Ovary (tissue), 9 donors: Measurements from ENCODE around the gene C2CD4A. TPM values are rescaled to one million over a fixed set of nuclear protein-coding genes. Genes with fewer than 3 reads are reported as not detected.
A peak's percentile ranks its signal among the peaks of the same experiment; 100 is the strongest.

Experiments
- DNase-seq, 5 donors: peaks; one replicate each; pipeline ENCODE4 v3.0.0-alpha.2; 2019 to 2020
- H3K27ac ChIP-seq, 2 donors: fragments of 200-600 bp; one replicate each; pipeline versions ENCODE4 v1.5.1 to v1.8.0; 2019 to 2022
- H3K27me3 ChIP-seq: fragments of 200-600 bp; one replicate; pipeline ENCODE4 v1.8.0; 2022
- H3K36me3 ChIP-seq: fragments of 200-600 bp; sonication (generic); one replicate; pipeline ENCODE4 v1.5.1; 2019
- H3K4me1 ChIP-seq: one replicate; pipeline ENCODE4 v1.8.1; 2013; ENCODE audit warnings: mild to moderate bottlenecking, moderate library complexity; ENCODE audit not compliant: insufficient read depth
- H3K4me3 ChIP-seq: fragments of 200-600 bp; sonication (generic); one replicate; pipeline ENCODE4 v1.5.1; 2017
- H3K9me3 ChIP-seq, 2 donors: fragments of 200-600 bp in 1 of 2; sonication (generic) in 1 of 2; one replicate each; pipeline versions ENCODE4 v1.5.1 to v1.8.1; 2013 to 2019; ENCODE audit warnings: mild to moderate bottlenecking in 1 of 2, moderate library complexity in 1 of 2
- CTCF ChIP-seq, 3 donors: fragments of 450-650 bp in 2 of 3; fragments of 200-600 bp in 1 of 3; IDR thresholded peaks; one replicate each; pipeline versions ENCODE4 v1.5.1 to v1.8.0; 2016 to 2022; ENCODE audit warnings: antibody characterized with exemption in 3 of 3, mild to moderate bottlenecking in 1 of 3
- EP300 ChIP-seq: sonication (generic); formaldehyde crosslinking; IDR thresholded peaks from one replicate; pipeline ENCODE4 v1.6.1; 2017; ENCODE audit warnings: antibody characterized with exemption
- POLR2A ChIP-seq: fragments of 450-650 bp; IDR thresholded peaks from one replicate; pipeline ENCODE4 v1.6.1; 2017; ENCODE audit warnings: antibody characterized with exemption, mild to moderate bottlenecking, moderate library complexity
- WGBS, 3 donors: extraction: QIAGEN DNeasy Blood & Tissue Kit in 1 of 3; methylation state at CpG; one replicate each; pipeline versions ENCODE4 v1.1.5 to v1.1.7; 2013 to 2017; 5-methylcytosine and 5-hydroxymethylcytosine counted together
- intact Hi-C, 4 donors: fragments of 100-400 bp; cut with DNase I; formaldehyde crosslinking; loops; one replicate each; pipeline versions ENCODE4 v1.11.0 to v1.15.1; 2022 to 2023
- polyA plus RNA-seq, 2 donors: library from polyadenylated mRNA; stranded (reverse); fragments of 200-250 nt in 1 of 2; fragments of 350-450 nt in 1 of 2; fragmentation: Illumina TruSeq in 1 of 2; extraction: RNeasy Lipid Tissue Mini Kit (QIAGEN cat#74804) in 1 of 2; gene quantifications; one replicate each; pipeline ENCODE4 v1.2.3, GENCODE V29; 2013 to 2014
- total RNA-seq, 7 donors: library from RNA; depleted of rRNA in 2 of 7; stranded (reverse); fragments of >200 nt in 2 of 7; fragmentation: NEBNext Ultra II Directional in 3 of 7; extraction: Animal tissue kit (Norgen Biotek cat#: 25700) in 3 of 7; gene quantifications; one replicate each; pipeline versions ENCODE4 v1.1.0 to v1.2.4, GENCODE V29; 2016 to 2023
- donor health status: DM: no; HTN: no; CAD: no; lungs with moderate emphysema.
- donor health status: DM: no; HTN: no; CAD: no.
- donor health status: Bipolar disorder and iron deficiency.
- donor health status: DM: yes; HTN: yes; CAD: no.
- donor health status: DM: no; HTN: no; CAD: no.
- donor health status: DM: yes; HTN: yes; CAD: no.

C2CD4A gene
- total and polyA plus RNA-seq, 9 donors: 0.02 to 0.13 (median 0.12) TPM; not detected in 5

DNA sequence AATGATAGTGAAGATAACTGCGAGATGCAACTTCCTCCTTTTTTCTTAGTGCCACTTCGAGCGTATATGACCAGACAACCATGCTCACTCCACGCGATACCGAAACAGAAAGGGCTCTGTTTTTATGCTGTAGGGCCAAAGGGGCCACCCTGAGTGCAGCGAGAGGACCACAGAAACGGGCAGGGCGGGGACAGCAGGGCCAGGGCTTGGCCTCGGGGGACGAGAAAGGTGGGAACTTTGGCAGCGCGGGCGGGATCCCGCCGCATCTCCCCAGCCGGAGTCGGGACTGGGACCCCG is 7.0 kb upstream of the C2CD4A start:
- H3K36me3 ChIP-seq: no peaks in the 10 kb centered on the region
- TF ChIP-seq EP300 (no peak), POLR2A (no peak), CTCF (IDR thresholded peaks at IDR 0.05) (no peak)
- 0 to 1% (median 1%) methylated on average over 19 of the region's 19 CpGs for WGBS, 3 donors
- no peaks in the 10 kb centered on the region for H3K9me3 ChIP-seq
- peaks cover 5% of the 10 kb centered on the region for H3K4me1 ChIP-seq
- intact Hi-C loops: no loop called here
- H3K4me3 ChIP-seq: peak overlapping the region; percentile 71
- H3K27ac ChIP-seq: peak overlapping the region; percentile 82 to 87
- peak in 4 of 5 donors; percentile 37 to 58 (median 46) for DNase-seq
- no peaks in the 10 kb centered on the region for H3K27me3 ChIP-seq

GRCh38 chr15:62060113-62060895 is 6.5 kb upstream of the C2CD4A start, which contains the start of gene VPS13C:
VPS13C (minus strand) TSS chr15:62060447; CDS start chr15:62060374, 73 bp downstream.
- peak; percentile 88 to 93 (median 90) for DNase-seq
- H3K36me3 ChIP-seq: no peaks in the 10 kb centered on the region
- H3K27ac ChIP-seq: peak within 1 kb of the TSS; percentile 82 to 87
- no peak for TF ChIP-seq EP300
- peak in 2 of 3 donors; percentile 83 to 90 for TF ChIP-seq CTCF (IDR thresholded peaks at IDR 0.05)
- TF ChIP-seq POLR2A: peak; percentile 73
- H3K4me3 ChIP-seq: peak within 1 kb of the TSS; percentile 71
- intact Hi-C loops: no loop called here
- no peaks in the 10 kb centered on the region for H3K9me3 ChIP-seq
- peaks cover 3% of the 10 kb centered on the region for H3K4me1 ChIP-seq
- WGBS, 3 donors: 0 to 1% (median 0%) methylated on average over 54 to 73 of the region's 73 CpGs
- H3K27me3 ChIP-seq: no peaks in the 10 kb centered on the region

DNA sequence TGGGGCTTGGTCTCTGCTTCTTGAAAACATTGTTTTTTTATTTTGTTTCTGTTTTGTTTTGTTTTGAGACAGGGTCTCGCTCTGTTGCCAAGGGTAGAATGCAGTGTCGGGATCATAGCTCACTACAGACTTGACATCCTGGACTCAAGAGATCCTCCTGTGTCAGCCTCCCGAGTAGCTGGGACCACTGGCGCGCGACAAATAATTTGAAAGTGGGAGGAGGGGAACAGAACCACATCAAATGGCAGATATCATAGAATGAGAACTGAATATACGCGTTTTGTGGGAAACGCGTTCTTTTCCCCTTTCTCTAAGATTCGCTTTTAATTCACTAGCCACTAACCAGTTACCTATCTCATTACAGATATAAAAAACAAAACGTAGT is 5.9 kb upstream of the C2CD4A start:
- DNase-seq: no peak
- WGBS, 3 donors: 2 to 5% (median 3%) methylated on average over 12 of the region's 12 CpGs
- H3K4me1 ChIP-seq: peaks cover 3% of the 10 kb centered on the region

More for the DNA sequence above, 5.9 kb upstream of the C2CD4A start:
- no peak for TF ChIP-seq POLR2A
- no peak for TF ChIP-seq EP300
- TF ChIP-seq CTCF (IDR thresholded peaks at IDR 0.05): no peak
- Histone ChIP-seq H3K27ac (peak overlapping the region in 1 of 2 donors; percentile 87), H3K4me3 (peak overlapping the region; percentile 71), H3K9me3 (no peaks in the 10 kb centered on the region), H3K36me3 (no peaks in the 10 kb centered on the region), H3K27me3 (no peaks in the 10 kb centered on the region)
- intact Hi-C loops: no loop called here
